H1 (cell line): ENCODE data around the gene GAS2. TPM values are rescaled to one million over a fixed set of nuclear protein-coding genes. Genes with fewer than 3 reads are reported as not detected.

Experiments
- CTCF ChIA-PET: fragments of 300-600 bp; sonication (Branson Sonifier 250); formaldehyde crosslinking; loops from one replicate; lab custom pipeline; 2021; ENCODE audit not compliant: partially characterized antibody; lab: Charles Lee
- POLR2A ChIA-PET: fragments of 300-600 bp; sonication (Branson Sonifier 250); formaldehyde crosslinking; loops from one replicate; lab custom pipeline; 2021; ENCODE audit warnings: inconsistent platforms; ENCODE audit not compliant: partially characterized antibody; lab: Charles Lee
- DNase-seq, 2 experiments: peaks; one replicate each; pipeline versions ENCODE4 v3.0.0 to v3.0.0-alpha.2; 2010 to 2022; ENCODE audit warnings: low spot score in 2 of 2, low read depth in 1 of 2, mixed read lengths in 1 of 2
- FAIRE-seq: peaks from 2 replicates; lab custom pipeline; 2011; peaks lifted over from hg19 to GRCh38; lab: Jason Lieb, UNC
- H2AFZ ChIP-seq: 2 replicates; pipeline ENCODE4 v1.8.1; 2012; ENCODE audit warnings: low read length, inconsistent platforms
- H2AK5ac ChIP-seq: 2 replicates; pipeline ENCODE4 v1.6.1; 2013; ENCODE audit warnings: low read depth, low read length
- H2BK120ac ChIP-seq: replicated peaks from 2 replicates; pipeline ENCODE3; 2013; ENCODE audit warnings: low read depth, low read length, inconsistent platforms
- H2BK12ac ChIP-seq: 2 replicates; pipeline ENCODE4 v1.6.1; 2013; ENCODE audit warnings: low read depth, low read length
- H2BK15ac ChIP-seq: 2 replicates; pipeline ENCODE4 v1.6.1; 2013; ENCODE audit warnings: low read length
- H2BK20ac ChIP-seq: 2 replicates; pipeline ENCODE4 v1.6.1; 2013; ENCODE audit warnings: low read length
- H2BK5ac ChIP-seq: 2 replicates; pipeline ENCODE4 v1.6.1; 2013; ENCODE audit warnings: low read depth, low read length
- H3K14ac ChIP-seq: 2 replicates; pipeline ENCODE4 v1.6.1; 2013; ENCODE audit warnings: inconsistent platforms; ENCODE audit not compliant: insufficient read length
- H3K18ac ChIP-seq: 2 replicates; pipeline ENCODE4 v1.6.1; 2013; ENCODE audit warnings: low read length; ENCODE audit errors: extremely low read depth
- H3K23ac ChIP-seq: 2 replicates; pipeline ENCODE4 v1.6.1; 2013; ENCODE audit warnings: inconsistent platforms; ENCODE audit not compliant: insufficient read length
- H3K23me2 ChIP-seq: 2 replicates; pipeline ENCODE4 v1.6.1; 2013; ENCODE audit warnings: low read depth, low read length
- H3K27ac ChIP-seq: 2 replicates; pipeline ENCODE4 v1.6.1; 2011; ENCODE audit warnings: low read depth, low read length, inconsistent platforms
- H3K27me3 ChIP-seq, 4 experiments: replicated peaks in 1 of 4; 1 replicate in 1 of 4; 2 replicates in 3 of 4; pipeline versions ENCODE4 v1.6.1 to v1.8.1; 2011 to 2013; ENCODE audit warnings: low read length in 3 of 4, mild to moderate bottlenecking in 3 of 4, inconsistent platforms in 2 of 4, mixed read lengths in 2 of 4, moderate library complexity in 1 of 4; ENCODE audit not compliant: control insufficient read depth in 3 of 4, insufficient read depth in 3 of 4; ENCODE audit errors: extremely low read depth in 1 of 4
- H3K36me3 ChIP-seq, 4 experiments: 2 replicates each; pipeline versions ENCODE4 v1.6.1 to v1.8.1; 2011 to 2013; ENCODE audit warnings: mild to moderate bottlenecking in 4 of 4, low read length in 3 of 4, moderate library complexity in 2 of 4, control low read depth in 1 of 4, inconsistent platforms in 1 of 4; ENCODE audit not compliant: insufficient read depth in 4 of 4, control insufficient read depth in 2 of 4
- H3K4ac ChIP-seq: replicated peaks from 2 replicates; pipeline ENCODE3; 2013; ENCODE audit warnings: low read length, low read depth, mixed read lengths, inconsistent platforms; ENCODE audit not compliant: insufficient read length
- H3K4me1 ChIP-seq, 4 experiments: replicated peaks in 1 of 4; 1 replicate in 1 of 4; 2 replicates in 3 of 4; pipeline versions ENCODE4 v1.6.1 to v1.8.1; 2011 to 2013; ENCODE audit warnings: low read length in 3 of 4, inconsistent platforms in 2 of 4, mixed read lengths in 1 of 4; ENCODE audit not compliant: insufficient read depth in 4 of 4, control insufficient read depth in 3 of 4
- H3K4me2 ChIP-seq, 2 experiments: 2 replicates each; pipeline versions ENCODE4 v1.6.1 to v1.8.1; 2011 to 2013; ENCODE audit warnings: low read depth in 2 of 2, low read length in 2 of 2, control low read depth in 1 of 2, inconsistent platforms in 1 of 2, mild to moderate bottlenecking in 1 of 2; ENCODE audit not compliant: insufficient read depth in 1 of 2
- H3K4me3 ChIP-seq, 4 experiments: fragments of 200-600, 300-600 bp in 1 of 4; sonication (generic), shearing (Covaris generic), sonication (Bioruptor Twin) in 1 of 4; 2 replicates each; pipeline versions ENCODE4 v1.5.1 to v1.8.1; 2011 to 2016; ENCODE audit warnings: low read length in 4 of 4, low read depth in 3 of 4, control low read depth in 2 of 4, inconsistent platforms in 2 of 4, mild to moderate bottlenecking in 2 of 4, mixed read lengths in 1 of 4, moderate library complexity in 1 of 4; ENCODE audit not compliant: insufficient read depth in 2 of 4; ENCODE audit errors: extremely low read depth in 1 of 4
- H3K56ac ChIP-seq: replicated peaks from 2 replicates; pipeline ENCODE3; 2013; ENCODE audit warnings: low read depth, mild to moderate bottlenecking, mixed read lengths, low read length, inconsistent platforms; ENCODE audit not compliant: insufficient read length
- H3K79me1 ChIP-seq: 2 replicates; pipeline ENCODE4 v1.6.1; 2013; ENCODE audit warnings: low read depth, low read length, control low read depth
- H3K79me2 ChIP-seq, 2 experiments: 2 replicates each; pipeline versions ENCODE4 v1.6.1 to v1.8.1; 2012 to 2013; ENCODE audit warnings: low read length in 2 of 2, mild to moderate bottlenecking in 2 of 2, inconsistent platforms in 1 of 2; ENCODE audit not compliant: insufficient read depth in 2 of 2, control insufficient read depth in 1 of 2
- H3K9ac ChIP-seq, 4 experiments: replicated peaks in 1 of 4; 1 replicate in 1 of 4; 2 replicates in 3 of 4; pipeline versions ENCODE4 v1.6.1 to v1.8.1; 2011 to 2013; ENCODE audit warnings: low read depth in 3 of 4, low read length in 3 of 4, control low read depth in 2 of 4, mild to moderate bottlenecking in 2 of 4, moderate library complexity in 2 of 4, inconsistent platforms in 1 of 4; ENCODE audit errors: extremely low read depth in 1 of 4
- H3K9me3 ChIP-seq, 2 experiments: 2 replicates each; pipeline versions ENCODE4 v1.6.1 to v1.8.1; 2012 to 2013; ENCODE audit warnings: mild to moderate bottlenecking in 2 of 2, moderate library complexity in 2 of 2, control low read depth in 1 of 2, inconsistent platforms in 1 of 2, low read depth in 1 of 2, low read length in 1 of 2, mixed read lengths in 1 of 2; ENCODE audit not compliant: insufficient read depth in 2 of 2
- H4K20me1 ChIP-seq, 2 experiments: replicated peaks in 1 of 2; 2 replicates each; pipeline versions ENCODE3 to v1.8.1; 2011 to 2013; ENCODE audit warnings: inconsistent platforms in 2 of 2, low read length in 2 of 2, mild to moderate bottlenecking in 1 of 2; ENCODE audit not compliant: insufficient read depth in 2 of 2, control insufficient read depth in 1 of 2
- H4K5ac ChIP-seq: 2 replicates; pipeline ENCODE4 v1.6.1; 2013; ENCODE audit warnings: low read length, low read depth, mixed read lengths, inconsistent platforms; ENCODE audit not compliant: insufficient read length
- H4K8ac ChIP-seq: 2 replicates; pipeline ENCODE4 v1.8.0; 2013; ENCODE audit warnings: mild to moderate bottlenecking, moderate library complexity, low read length, inconsistent platforms; ENCODE audit not compliant: insufficient read depth; ENCODE audit errors: extremely low read depth
- H4K91ac ChIP-seq: replicated peaks from 2 replicates; pipeline ENCODE3; 2013; ENCODE audit warnings: low read length, mixed read lengths, inconsistent platforms; ENCODE audit not compliant: insufficient read length
- CHD1 ChIP-seq: IDR thresholded peaks from 2 replicates; pipeline ENCODE4 v1.6.1; 2012; ENCODE audit warnings: low read depth, low read length, improper control_type of control experiment
- EZH2 ChIP-seq: fragments of 200-600 bp; sonication (generic); IDR thresholded peaks from 2 replicates; pipeline ENCODE4 v1.7.1; 2012; ENCODE audit warnings: low read depth, mild to moderate bottlenecking, moderate library complexity, low read length, inconsistent platforms; ENCODE audit not compliant: severe bottlenecking
- whole genome bisulfite sequencing, 2 experiments: shearing (Covaris generic) in 1 of 2; methylation state at CpG; one replicate each; pipeline versions ENCODE4 v1.1.6 to v1.1.7; 2013 to 2015; ENCODE audit warnings: low lambda C conversion rate in 2 of 2, mixed read lengths in 2 of 2, inconsistent platforms in 1 of 2, low coverage in 1 of 2, missing lambda C conversion rate in 1 of 2; ENCODE audit not compliant: insufficient replicate concordance in 2 of 2, insufficient coverage in 1 of 2, insufficient read length in 1 of 2; ENCODE audit errors: extremely low coverage in 1 of 2, missing lambda C conversion rate in 1 of 2; 5-methylcytosine and 5-hydroxymethylcytosine counted together
- polyA plus RNA-seq, 7 experiments: library from polyadenylated mRNA; depleted of rRNA in 3 of 7; stranded (reverse) in 5 of 7; unstranded in 2 of 7; fragments of >200 nt in 5 of 7; fragments of 200-250 nt in 2 of 7; gene quantifications; 1 replicate in 5 of 7; 2 replicates in 1 of 7; 4 replicates in 1 of 7; pipeline versions ENCODE4 v1.2.1 to v1.2.3, GENCODE V29; 2011 to 2013; ENCODE audit warnings: missing spikeins in 2 of 7, mixed read lengths in 2 of 7
- total RNA-seq: library from RNA; stranded (reverse); fragmentation: NEBNext Ultra II Directional; extraction: Animal tissue kit (Norgen Biotek cat#: 25700); gene quantifications from 2 replicates; pipeline ENCODE4 v1.2.1, GENCODE V29; 2021

The GAS2 gene
- total and polyA plus RNA-seq, 2 of the 8 experiments (the other 6 are each of a cell fraction or from before 2014, with no cell fraction given), result 0.70 to 1.7 TPM

DNA sequence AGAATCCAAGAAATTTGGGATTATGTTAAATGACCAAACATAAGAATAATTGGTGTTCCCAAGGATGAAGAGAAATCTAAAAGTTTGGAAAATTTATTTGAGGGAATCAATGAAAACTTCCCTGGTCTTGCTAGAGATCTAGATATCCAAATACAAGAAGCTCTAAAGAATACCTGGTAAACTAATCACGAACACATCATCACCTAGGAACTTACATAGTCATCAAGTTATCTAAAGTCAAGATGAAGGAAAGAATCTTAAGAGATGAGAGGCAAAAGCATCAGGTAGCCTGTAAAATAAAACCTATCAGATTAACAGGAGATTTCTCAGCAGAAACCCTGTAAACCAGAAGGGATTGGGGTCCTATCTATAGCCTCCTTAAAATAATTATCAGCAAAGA lies 46.9 kb downstream of the GAS2 start:
- no peak for TF ChIP-seq CHD1
- TF ChIP-seq EZH2, result no peak
- no peak overlapping the region for H3K56ac ChIP-seq
- H4K8ac ChIP-seq, result no peak overlapping the region
- WGBS, 2 experiments, result 86% methylated on average over 1 of the region's 1 CpG; no CpG with 5 or more reads in 1 of the 2 experiments
- H2AFZ ChIP-seq, result no peak overlapping the region
- CTCF ChIA-PET, result no interaction called here
- no peaks in the 10 kb centered on the region; a peak in 1 of 7 replicates for H3K27me3 ChIP-seq
- no peak overlapping the region for H2BK15ac ChIP-seq
- no peak overlapping the region for H3K23ac ChIP-seq
- no peaks in the 10 kb centered on the region for H3K4me1 ChIP-seq
- H4K5ac ChIP-seq, result no peak overlapping the region
- no peak overlapping the region for H3K18ac ChIP-seq
- H4K91ac ChIP-seq, result no peak overlapping the region
- H2BK5ac ChIP-seq, result no peak overlapping the region
- H3K79me1 ChIP-seq, result no peaks in the 10 kb centered on the region
- no peak overlapping the region for H3K4me3 ChIP-seq
- no peak overlapping the region for H2BK20ac ChIP-seq
- H2AK5ac ChIP-seq, result no peak overlapping the region
- H3K9me3 ChIP-seq, result no peaks in the 10 kb centered on the region
- FAIRE-seq (no peak), DNase-seq (no peak)
- H2BK12ac ChIP-seq, result no peak overlapping the region
- no peak overlapping the region for H3K27ac ChIP-seq
- no peak overlapping the region for H3K4ac ChIP-seq
- no peaks in the 10 kb centered on the region for H3K36me3 ChIP-seq
- no peak overlapping the region for H3K14ac ChIP-seq
- H3K9ac ChIP-seq, result no peak overlapping the region
- POLR2A ChIA-PET, result no interaction called here
- no peak overlapping the region for H3K4me2 ChIP-seq
- no peaks in the 10 kb centered on the region for H3K79me2 ChIP-seq
- no peaks in the 10 kb centered on the region for H3K23me2 ChIP-seq
- no peaks in the 10 kb centered on the region for H4K20me1 ChIP-seq
- no peak overlapping the region for H2BK120ac ChIP-seq
